HL-60 (cell line): Measurements from ENCODE around the gene CES1.
"Not testable (repeated sequence)": the region's sequence is repeated elsewhere in the genome, so short reads cannot be mapped to it uniquely, and the experiment has no call there.

Experiments used
- DNase-seq, 2 experiments: peaks; one replicate each; pipeline ENCODE4 v3.0.0-alpha.2; 2010 to 2020; ENCODE audit warnings: low read depth in 1 of 2, low spot score in 1 of 2
- H3K27ac ChIP-seq: fragments of 250-450 bp; sonication (Bioruptor Pico); replicated peaks from 2 replicates; pipeline ENCODE4 v1.5.1; 2020; ENCODE audit warnings: mild to moderate bottlenecking, moderate library complexity
- H3K27me3 ChIP-seq: fragments of 250-450 bp; sonication (Bioruptor Pico); 2 replicates; pipeline ENCODE4 v1.5.1; 2021; ENCODE audit warnings: mild to moderate bottlenecking, moderate library complexity; ENCODE audit not compliant: insufficient read depth, poor library complexity, severe bottlenecking
- H3K4me3 ChIP-seq: replicated peaks from 2 replicates; pipeline ENCODE4 v1.5.1; 2011; ENCODE audit warnings: mild to moderate bottlenecking, control low read depth, low read length; ENCODE audit not compliant: insufficient read depth
- GABPA ChIP-seq: IDR thresholded peaks from 2 replicates; pipeline ENCODE4 v1.6.1; 2012; ENCODE audit warnings: low read depth
- POLR2AphosphoS5 ChIP-seq: IDR thresholded peaks from 2 replicates; pipeline ENCODE4 v1.6.1; 2012; ENCODE audit warnings: low read depth
- SPI1 ChIP-seq: IDR thresholded peaks from 2 replicates; pipeline ENCODE4 v1.6.1; 2012; ENCODE audit warnings: low read depth, mild to moderate bottlenecking, borderline replicate concordance
- TF ChIP-seq, protein P1 (sequence below): IDR thresholded peaks from 2 replicates; pipeline ENCODE4 v1.6.1; 2012; ENCODE audit warnings: low read depth; ENCODE audit not compliant: insufficient replicate concordance
- TF ChIP-seq, protein P2 (sequence below): IDR thresholded peaks from one replicate; pipeline ENCODE4 v1.5.1; 2011; ENCODE audit warnings: low read length, control low read depth, inconsistent platforms; ENCODE audit not compliant: insufficient read depth

The CES1 gene

DNA sequence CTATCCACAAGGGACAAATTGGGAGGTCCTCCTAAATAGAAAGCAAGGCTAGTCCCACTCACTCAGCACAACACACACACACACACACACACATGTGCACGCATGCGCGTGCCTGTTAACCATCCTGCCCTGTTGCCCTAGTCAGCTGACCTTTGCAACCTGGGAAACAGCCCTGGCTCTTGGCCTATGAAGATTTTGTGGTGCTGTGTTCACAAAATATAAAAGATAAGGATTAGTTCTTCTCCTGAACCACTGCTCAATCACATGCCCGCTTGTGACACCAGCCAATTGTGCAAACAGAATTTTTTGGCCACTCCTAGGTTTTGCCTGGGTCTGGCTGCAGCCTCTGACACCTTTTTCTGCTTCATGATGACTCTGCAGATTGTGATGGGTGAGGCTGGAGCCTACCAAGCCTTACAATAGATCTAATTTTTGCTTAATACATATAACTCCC, 3.3 kb upstream of the CES1 start:
- TF ChIP-seq, protein P1, sequence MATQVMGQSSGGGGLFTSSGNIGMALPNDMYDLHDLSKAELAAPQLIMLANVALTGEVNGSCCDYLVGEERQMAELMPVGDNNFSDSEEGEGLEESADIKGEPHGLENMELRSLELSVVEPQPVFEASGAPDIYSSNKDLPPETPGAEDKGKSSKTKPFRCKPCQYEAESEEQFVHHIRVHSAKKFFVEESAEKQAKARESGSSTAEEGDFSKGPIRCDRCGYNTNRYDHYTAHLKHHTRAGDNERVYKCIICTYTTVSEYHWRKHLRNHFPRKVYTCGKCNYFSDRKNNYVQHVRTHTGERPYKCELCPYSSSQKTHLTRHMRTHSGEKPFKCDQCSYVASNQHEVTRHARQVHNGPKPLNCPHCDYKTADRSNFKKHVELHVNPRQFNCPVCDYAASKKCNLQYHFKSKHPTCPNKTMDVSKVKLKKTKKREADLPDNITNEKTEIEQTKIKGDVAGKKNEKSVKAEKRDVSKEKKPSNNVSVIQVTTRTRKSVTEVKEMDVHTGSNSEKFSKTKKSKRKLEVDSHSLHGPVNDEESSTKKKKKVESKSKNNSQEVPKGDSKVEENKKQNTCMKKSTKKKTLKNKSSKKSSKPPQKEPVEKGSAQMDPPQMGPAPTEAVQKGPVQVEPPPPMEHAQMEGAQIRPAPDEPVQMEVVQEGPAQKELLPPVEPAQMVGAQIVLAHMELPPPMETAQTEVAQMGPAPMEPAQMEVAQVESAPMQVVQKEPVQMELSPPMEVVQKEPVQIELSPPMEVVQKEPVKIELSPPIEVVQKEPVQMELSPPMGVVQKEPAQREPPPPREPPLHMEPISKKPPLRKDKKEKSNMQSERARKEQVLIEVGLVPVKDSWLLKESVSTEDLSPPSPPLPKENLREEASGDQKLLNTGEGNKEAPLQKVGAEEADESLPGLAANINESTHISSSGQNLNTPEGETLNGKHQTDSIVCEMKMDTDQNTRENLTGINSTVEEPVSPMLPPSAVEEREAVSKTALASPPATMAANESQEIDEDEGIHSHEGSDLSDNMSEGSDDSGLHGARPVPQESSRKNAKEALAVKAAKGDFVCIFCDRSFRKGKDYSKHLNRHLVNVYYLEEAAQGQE, result no peak
- TF ChIP-seq GABPA (no peak), SPI1 (no peak), POLR2AphosphoS5 (no peak)
- TF ChIP-seq, protein P2, sequence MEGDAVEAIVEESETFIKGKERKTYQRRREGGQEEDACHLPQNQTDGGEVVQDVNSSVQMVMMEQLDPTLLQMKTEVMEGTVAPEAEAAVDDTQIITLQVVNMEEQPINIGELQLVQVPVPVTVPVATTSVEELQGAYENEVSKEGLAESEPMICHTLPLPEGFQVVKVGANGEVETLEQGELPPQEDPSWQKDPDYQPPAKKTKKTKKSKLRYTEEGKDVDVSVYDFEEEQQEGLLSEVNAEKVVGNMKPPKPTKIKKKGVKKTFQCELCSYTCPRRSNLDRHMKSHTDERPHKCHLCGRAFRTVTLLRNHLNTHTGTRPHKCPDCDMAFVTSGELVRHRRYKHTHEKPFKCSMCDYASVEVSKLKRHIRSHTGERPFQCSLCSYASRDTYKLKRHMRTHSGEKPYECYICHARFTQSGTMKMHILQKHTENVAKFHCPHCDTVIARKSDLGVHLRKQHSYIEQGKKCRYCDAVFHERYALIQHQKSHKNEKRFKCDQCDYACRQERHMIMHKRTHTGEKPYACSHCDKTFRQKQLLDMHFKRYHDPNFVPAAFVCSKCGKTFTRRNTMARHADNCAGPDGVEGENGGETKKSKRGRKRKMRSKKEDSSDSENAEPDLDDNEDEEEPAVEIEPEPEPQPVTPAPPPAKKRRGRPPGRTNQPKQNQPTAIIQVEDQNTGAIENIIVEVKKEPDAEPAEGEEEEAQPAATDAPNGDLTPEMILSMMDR, result no peak
- Histone ChIP-seq H3K4me3 (no peak overlapping the region), H3K27me3 (no peaks in the 10 kb centered on the region), H3K27ac (peak overlapping the region; percentile 30; the same call in 1 of the 2 replicates)
- peak; percentile 68 to 78 for DNase-seq

DNA sequence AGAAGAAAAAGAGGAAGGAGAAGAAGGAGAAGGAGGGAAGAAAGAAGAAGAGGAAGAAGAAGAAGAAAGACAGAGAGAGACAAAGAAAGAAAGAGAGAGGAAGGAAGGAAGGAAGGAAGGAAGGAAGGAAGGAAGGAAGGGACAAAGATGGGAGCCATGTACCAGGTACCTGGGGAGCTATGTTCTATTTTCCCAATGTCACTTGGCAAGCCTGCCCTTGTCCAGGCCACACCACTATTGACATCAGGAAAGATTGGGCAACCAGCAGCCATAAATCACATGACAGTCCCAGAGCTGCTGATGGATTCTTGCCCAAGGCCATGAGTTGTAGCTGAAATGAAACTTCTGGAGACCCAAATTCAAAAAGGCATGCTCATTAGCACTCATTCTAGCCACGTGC, 2.7 kb upstream of the CES1 start:
- no peak for TF ChIP-seq POLR2AphosphoS5
- TF ChIP-seq GABPA, result no peak
- no peaks in the 10 kb centered on the region for H3K27me3 ChIP-seq
- DNase-seq, result peak; percentile 29 to 51
- no peak overlapping the region; the same call in 1 of the 2 replicates for H3K27ac ChIP-seq
- H3K4me3 ChIP-seq, result no peak overlapping the region

DNA sequence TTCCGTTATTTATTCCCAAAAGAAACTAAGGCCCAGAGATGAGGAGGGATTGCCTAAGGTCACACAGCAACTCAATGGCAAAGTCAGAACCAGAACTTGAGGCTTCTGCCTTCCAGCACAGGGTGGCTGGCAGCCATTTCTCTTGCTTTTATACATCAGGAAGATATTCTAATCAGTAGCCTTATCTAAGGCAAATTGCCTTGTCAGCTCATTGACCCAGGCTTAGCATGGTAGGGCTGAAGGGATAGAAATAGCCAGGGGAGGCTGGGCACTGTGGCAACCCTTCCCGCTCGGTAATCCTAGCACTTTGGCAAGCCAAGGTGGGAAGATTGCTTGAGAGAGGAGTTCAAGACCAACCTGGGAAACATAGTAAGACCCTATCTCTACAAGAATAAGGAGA, 2.3 kb upstream of the CES1 start:
- H3K4me3 ChIP-seq, H3K27ac ChIP-seq, H3K27me3 ChIP-seq, DNase-seq: not testable (repeated sequence)

DNA sequence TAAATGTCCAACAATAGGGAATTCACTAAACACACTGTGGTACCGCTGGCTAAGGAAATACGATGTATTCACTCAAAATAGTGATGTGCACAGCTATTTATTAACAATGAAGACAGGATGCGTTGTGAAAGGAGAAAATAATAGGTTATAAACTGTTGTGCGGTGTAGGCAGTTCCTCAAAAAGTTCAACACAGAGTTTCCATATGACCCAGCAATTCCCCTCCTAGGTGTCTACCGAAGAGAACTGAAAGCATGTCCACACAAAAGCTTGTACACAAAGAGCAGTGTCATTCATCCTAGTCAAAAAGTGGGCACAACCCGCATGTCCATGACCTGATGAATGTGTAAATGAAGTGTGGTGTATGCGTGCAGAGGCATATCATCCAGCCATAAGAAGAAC, 1.2 kb upstream of the CES1 start:
- Histone ChIP-seq H3K4me3 (no peak overlapping the region), H3K27ac (peak overlapping the region; percentile 34; the same call in 1 of the 2 replicates), H3K27me3 (no peaks in the 10 kb centered on the region)
- TF ChIP-seq SPI1, result peak; percentile 78
- TF ChIP-seq, protein P1, result no peak
- DNase-seq, result peak in 1 of 2 experiments; percentile 39

DNA sequence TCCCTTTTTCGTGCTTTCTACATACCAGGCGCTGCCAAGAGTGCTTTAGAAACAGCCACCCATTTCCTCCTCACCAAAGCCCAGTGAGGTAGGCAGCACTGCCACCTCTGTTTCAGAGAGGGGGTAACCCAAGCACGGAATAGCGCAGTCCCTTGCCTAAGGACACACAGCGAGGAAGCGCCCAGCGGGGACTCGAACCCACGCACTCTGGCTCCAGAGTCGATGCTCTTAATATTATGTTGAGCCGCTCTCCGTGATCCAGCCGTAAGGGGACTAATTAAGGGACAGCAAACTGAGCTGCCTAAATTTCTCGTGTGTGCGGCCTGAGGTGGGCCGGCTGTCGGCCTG, 497 bp downstream of the CES1 start:
- Histone ChIP-seq H3K27me3 (no peaks in the 10 kb centered on the region), H3K27ac (peak overlapping the region; percentile 59), H3K4me3 (peak overlapping the region; percentile 42)
- TF ChIP-seq, protein P2, result no peak
- no peak for TF ChIP-seq SPI1
- no peak for DNase-seq
